GM19395 (cell line): ENCODE data around the gene PTP4A2.

Source experiments
- ATAC-seq: cut with Tn5 transposase; IDR thresholded peaks from one replicate; pipeline ENCODE4 v1.9.1; 2021; ENCODE audit warnings: mild to moderate bottlenecking, moderate library complexity; ENCODE audit not compliant: unreplicated experiment

PTP4A2 gene

DNA sequence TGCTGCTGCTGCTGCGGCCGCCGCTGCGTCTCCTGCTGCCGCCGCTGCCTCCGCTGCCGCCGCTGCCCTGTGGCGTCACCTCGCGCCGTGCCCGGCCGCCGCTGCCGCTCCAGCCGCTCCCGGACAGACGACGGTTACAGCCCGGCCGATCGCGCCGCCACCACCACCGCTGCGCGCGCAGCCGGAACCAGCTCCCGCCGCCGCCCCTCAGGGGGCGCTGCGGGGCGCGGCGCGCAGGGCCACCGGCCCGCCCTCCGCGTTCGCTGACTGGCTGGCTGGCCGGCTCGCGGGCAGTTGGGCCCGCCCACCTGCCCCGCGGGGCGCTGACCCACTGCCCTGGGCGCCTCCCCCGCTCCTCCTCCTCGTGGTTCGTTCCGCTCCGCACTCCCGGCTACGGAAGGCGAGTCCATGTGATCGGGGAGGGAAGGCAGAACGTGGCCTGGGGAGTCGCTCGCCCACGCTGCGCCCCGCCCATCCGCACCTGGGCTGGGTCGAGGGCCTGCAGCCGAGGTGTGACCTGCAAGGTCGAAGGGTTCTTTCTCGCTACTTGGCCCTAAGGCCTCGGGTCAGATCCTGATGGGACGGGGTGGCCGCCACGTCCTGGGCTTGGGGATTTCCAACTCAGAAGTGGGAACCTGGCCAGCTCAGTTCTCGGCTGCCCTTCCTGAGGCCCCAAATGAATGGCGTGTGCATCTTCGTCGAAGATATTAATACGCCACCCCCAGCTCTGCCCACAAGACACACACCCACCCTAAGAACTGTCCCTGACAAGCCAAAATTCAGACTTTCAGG is at the start of gene PTP4A2:
PTP4A2 (minus strand) TSS at position 185 of the 792 bp plus-strand sequence. CDS start 19,303 bp downstream, outside the sequence.
- peak; percentile 62 for ATAC-seq

GRCh38 chr1:31987135-31987619 is 49.0 kb upstream of the PTP4A2 start:
- ATAC-seq, result no peak

GRCh38 chr1:31985430-31985829 is 47.3 kb upstream of the PTP4A2 start:
- ATAC-seq, result no peak

DNA sequence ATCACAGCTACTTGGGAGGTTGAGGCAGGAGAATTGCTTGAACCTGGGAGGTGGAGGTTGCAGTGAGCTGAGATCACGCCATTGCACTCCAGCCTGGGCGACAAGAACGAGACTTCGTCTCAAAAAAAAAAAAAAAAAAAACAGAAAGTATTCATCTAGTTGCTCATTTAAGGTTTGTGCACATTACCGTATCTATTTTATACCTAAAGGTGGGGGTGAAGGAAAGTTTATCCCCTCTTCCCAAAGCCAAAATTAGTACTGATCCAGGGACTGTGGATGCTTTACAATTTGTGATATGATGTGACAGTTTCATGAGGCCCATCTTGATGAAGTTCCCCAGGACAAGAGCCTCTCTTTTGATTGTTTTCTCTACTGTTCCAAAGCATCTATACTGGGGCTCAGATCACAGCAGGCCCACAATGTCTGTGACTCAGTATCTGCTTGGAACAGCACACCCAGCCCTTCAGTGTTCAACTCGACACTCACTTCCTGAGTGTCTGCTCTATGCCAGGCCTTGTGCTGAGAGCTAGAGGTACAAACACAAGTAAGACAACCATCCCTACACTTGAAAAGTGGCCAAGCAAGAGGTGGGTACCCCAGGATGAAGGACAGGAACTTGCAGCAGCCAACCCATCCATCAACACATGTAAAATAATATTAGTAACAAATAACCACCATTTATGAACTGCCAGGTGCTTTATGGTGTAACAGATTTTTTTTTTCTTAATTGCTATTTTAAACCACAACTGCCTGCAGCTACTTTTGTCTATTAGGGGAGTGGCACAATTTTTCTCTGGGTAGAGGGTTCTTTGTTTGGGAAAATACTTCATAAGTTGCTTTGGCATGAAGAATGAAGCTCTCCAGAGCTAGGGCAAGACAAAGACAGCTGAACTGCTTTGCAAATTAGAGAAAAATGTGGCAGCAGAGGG is 46.5 kb upstream of the PTP4A2 start:
- no peak for ATAC-seq

GRCh38 chr1:31981972-31982371 is 43.8 kb upstream of the PTP4A2 start:
- no peak for ATAC-seq

DNA sequence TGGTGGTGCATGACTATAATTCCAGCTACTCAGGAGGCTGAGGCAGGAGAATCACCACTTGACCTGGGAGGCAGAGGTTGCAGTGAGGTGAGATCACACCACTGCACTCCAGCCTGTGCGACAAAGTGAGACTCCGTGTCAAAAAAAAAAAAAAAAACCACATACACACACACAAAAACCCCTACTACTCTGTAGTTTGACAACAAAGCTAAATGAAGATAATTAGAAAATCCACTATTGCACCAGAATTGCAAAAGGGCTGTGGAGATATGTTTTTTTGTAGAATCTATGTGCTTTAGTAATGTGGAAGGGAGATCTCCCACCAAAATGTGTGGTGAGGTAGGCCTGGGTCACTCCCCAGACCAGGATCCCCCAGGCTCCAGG is 43.3 kb upstream of the PTP4A2 start:
- no peak for ATAC-seq

DNA sequence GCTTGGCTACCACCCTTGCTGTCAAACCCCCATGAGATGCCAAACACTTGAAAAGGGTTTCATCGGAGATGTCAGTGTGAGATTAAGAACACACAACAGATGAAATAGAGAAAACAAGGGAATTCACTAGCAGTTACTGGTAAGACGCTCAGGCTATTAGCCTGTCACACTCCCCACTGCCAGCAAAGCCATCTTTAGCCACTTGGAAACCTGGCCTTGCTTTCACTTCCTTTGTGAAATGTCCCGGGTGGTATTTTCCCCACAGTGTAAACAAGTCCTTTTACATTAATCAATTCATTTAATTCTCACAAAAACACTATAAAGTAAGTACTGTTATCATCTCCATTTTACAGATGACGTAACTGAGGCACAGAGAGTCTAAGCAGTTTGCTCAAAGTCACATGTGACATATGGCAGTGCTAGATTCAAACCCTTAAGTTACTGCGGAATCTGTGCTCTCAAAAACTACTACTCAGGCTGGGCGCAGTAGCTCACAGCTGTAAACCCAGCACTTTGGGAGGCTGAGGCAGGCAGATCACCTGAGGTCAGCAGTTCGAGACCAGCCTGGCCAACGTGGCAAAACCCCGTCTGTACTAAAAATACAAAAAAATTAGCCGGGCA is 42.8 kb upstream of the PTP4A2 start:
- no peak for ATAC-seq

- no peak for ATAC-seq
Observed at GRCh38 chr1:31978843-31979400, 40.8 kb upstream of the PTP4A2 start.

DNA sequence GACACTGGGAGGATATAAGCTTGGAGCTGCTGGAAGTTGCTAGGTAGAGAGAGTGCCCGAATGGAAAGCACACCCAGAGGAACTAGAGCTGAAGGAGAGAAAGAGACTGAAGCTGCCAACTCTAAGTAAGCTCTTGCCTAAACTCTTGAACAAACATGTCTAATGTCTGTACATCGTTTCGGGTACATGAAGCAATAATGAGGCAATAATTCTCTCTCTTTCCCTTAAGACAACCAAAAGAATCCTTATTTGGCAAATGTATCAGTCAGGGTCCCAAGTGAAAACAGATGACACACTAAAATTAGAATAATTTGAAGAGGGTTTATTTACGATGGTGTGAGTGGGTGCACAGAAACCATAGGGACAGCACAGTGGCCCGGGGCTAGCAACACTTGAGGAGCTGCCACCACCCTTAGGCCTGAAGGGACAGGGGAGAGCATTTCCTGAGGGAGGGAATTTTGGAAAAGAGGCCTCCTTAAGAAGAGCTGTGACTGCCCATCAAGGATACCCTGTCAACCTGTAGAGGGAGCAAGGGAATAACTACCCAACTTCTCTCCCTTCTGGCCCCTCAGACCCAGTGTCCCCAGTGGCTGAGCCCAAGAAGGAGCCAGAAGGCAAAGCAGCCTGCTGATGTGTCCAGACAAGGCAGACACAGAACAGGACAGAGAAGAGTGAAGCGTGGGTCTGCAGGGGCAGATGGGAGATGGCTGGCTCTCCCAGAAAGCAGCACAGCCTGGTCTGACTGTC is 39.4 kb upstream of the PTP4A2 start:
- no peak for ATAC-seq

DNA sequence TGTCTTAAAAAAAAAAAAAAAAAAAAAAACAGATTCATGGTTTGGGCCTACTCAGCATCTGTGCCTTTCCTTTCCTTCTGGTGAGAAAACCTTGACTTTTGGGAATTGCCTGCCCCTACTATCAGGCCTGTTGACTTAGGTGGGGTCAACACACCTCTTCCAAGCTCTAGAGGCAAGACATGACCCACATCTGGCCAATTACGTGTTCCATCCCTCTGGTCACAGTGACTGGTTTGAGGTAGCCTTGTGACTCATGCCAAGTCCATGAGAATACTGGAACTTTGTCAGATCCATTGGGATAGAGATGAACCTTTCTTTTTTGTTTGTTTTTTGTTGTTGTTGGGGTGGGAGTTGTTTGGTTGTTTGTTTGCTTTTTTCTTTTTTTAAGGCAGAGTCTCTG is 38.2 kb upstream of the PTP4A2 start:
- ATAC-seq, result no peak

DNA sequence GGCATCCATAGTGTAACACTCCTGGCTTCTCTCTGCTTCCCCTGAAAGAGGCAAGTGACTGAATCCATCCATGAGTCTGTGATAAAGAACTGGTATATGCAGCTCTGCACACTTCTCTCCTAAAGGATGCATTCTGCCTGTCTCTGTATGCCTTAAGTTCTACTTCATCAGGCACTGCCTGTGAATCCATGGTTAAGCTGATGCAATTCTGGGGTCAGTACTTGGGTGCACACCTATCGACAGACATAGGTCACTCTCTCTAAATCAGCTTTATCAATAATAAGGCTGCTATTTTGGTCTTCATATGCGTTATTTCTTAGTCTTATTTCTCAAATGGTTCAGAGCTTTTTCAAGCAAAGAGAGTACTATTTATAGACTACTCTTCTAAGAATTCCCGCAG is 32.7 kb upstream of the PTP4A2 start:
- ATAC-seq, result no peak

DNA sequence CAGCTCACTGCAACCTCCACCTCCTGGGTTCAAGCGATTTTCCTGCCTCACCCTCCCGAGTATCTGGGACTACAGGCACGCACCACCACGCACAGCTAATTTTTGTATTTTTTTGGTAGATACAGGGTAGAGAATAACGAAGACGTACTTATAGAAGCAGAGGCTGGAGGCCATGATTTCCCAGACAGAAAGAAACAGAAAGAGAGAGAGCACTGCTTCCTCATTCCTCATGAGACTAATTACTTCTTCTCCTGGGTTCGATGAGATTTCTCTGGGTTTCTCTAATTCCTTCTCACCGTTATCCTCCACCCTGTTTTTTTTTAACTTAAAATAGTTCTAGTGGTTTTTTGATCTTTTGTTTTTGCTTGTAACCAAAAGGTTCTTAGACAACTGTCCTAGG is 23.4 kb upstream of the PTP4A2 start:
- no peak for ATAC-seq

GRCh38 chr1:31959521-31960340 is 21.6 kb upstream of the PTP4A2 start:
- ATAC-seq, result no peak

DNA sequence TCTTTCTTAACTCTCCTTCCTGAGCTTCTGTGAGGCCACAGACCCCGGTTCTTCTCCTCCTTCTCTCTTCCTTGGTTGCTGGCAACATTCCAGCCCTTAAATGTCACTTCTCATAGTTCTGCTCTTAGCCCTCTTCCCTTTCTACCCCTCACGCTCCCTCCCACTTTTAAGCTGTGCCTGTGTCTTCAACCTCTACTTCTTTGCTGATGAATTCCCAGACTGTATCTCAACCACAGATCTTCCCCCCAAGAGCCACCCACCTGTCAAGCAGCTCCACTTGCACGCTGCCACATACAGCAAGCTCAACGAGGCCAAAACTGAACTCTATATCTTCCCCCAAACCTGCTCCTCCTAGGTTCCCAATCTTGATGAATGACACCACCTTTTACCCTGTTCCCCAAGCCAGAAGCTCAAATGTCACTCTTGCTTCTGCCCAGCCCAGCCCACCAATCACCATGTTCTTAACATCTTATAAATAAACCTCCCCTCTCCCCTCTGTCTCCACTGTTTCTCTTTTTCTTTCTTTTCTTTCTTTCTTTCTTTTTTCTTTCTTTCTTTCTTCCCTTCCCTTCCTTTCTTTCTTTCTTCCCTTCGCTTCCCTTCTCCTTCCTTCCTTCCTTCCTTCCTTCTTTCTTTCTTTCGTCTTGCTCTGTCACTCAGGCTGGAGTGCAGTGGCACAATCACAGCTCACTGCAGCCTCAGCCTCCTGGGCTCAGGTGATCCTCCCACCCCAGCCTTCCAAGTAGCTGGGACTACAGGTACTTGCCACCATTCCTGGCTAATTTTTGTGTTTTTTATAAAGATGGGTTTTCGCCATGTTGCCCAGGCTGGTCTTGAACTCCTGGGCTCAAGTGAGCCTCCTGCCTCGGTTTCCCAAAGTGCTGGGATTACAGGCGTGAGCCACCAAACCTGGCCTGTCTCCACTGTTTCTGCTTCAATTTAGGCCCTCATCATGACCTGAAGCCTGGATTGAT is 19.8 kb upstream of the PTP4A2 start:
- no peak for ATAC-seq

DNA sequence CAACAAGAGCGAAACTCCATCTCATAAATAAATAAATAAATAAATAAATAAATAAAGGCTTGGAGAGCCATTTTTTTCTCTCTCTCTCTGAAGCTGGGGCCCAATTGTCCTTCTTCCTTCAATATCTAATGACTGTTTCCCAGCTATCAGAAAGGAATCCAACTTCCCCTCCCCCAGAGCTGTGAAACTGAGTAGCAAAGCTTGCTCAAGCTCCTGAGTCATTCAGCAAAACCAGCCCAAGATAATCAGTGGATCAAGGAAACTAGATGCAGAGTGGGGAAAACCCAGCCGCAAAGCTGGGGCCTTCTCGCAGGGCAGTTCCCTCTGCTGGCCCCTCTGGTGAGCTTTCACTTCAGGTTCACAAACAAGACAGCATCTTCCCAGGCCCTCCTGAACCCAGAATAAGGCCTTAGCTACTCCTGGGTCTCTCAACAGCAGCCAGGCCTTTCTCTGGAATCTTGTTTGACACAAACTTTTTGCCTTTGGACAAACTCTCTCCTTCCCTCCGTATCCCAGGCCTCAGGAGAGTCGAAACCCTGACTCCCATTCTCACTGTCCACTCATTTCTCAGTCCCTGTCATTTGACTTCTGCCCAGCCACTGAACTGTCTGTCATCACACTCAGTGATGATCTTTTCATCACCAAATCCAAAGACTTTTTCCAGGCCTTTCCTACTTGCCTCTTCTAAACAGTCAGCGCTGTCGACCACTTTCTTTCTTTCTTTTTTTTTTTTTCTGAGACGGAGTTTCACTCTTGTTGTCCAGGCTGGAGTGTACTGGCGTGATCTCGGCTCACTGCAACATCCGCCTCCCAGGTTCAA is 18.0 kb upstream of the PTP4A2 start:
- ATAC-seq, result peak; percentile 74

- no peak for ATAC-seq
Observed at GRCh38 chr1:31954607-31955283, 16.6 kb upstream of the PTP4A2 start.

- ATAC-seq, result no peak
Observed at GRCh38 chr1:31952825-31953220, 14.7 kb upstream of the PTP4A2 start.
